H1 (cell line): ENCODE results near the gene FOXL3. TPM values are rescaled to one million over a fixed set of nuclear protein-coding genes. Genes with fewer than 3 reads are reported as not detected.

Experiments used
- USF2 ChIP-seq: IDR thresholded peaks from 2 replicates; pipeline ENCODE4 v1.6.1; 2011; ENCODE audit warnings: low read length, improper control_type of control experiment
- polyA plus RNA-seq, 7 experiments: library from polyadenylated mRNA; depleted of rRNA in 3 of 7; stranded (reverse) in 5 of 7; unstranded in 2 of 7; fragments of >200 nt in 5 of 7; fragments of 200-250 nt in 2 of 7; gene quantifications; 1 replicate in 5 of 7; 2 replicates in 1 of 7; 4 replicates in 1 of 7; pipeline versions ENCODE4 v1.2.1 to v1.2.3, GENCODE V29; 2011 to 2013; ENCODE audit warnings: missing spikeins in 2 of 7, mixed read lengths in 2 of 7
- total RNA-seq: library from RNA; stranded (reverse); fragmentation: NEBNext Ultra II Directional; extraction: Animal tissue kit (Norgen Biotek cat#: 25700); gene quantifications from 2 replicates; pipeline ENCODE4 v1.2.1, GENCODE V29; 2021

The FOXL3 gene
- total and polyA plus RNA-seq, 2 of the 8 experiments (the other 6 are each of a cell fraction or from before 2014, with no cell fraction given) = not detected

DNA sequence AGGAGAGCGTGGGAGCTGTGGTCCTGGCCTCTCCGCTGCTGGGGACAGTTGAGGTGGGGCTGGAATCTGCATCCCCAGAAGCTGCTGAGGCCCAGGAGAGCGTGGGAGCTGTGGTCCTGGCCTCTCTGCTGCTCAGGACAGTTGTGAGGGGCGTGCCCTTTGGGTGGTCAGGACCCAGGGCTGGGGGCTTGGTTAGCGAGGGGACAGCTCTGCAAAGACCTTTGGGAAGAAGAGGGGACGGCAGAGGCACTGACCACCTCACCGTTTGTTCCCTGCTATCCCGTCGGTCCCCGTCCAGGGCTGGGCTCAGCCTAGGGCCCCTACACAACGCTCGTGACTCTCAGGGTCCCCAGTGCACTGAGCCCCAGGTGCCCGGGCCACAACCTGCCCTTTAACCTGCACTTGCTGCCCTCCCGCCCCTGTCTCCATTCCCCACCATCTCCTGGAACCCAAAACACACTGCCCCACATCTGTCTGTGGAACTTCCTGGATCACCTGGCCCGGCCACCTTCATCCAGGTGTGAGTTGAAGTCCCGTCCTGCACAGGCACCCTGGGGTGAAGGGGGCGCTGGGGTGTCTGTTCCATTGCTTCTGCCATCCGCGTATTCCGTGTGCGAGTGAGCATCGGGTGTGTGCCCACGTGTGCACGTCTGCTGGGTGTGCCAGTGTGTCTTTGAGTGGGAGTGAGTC, 14.1 kb downstream of the FOXL3 start (continued):
- TF ChIP-seq USF2 = no peak
